ENCODE results near the gene OR10C1.

The OR10C1 gene

DNA sequence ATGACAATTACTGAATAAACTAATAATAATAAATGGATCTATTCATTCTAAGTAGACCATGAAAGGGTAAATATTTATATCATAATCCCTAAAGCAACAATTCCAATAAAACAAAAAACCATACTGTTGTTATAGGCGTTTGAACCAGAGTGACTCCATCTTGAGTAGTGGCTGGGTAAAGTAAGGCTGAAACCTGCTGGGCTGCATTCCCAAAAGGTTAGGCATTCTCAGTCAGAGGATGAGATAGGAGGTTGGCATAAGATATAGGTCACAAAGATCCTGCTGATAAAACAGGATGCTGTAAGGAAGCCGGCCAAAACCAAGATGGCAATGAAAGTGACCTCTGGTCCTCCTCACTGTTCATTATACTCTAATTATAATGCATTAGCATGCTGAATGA is 26.2 kb downstream of the OR10C1 start:
- TF ChIP-seq EGR1 (IDR thresholded peaks at IDR 0.05) = no peak
- no peak for TF ChIP-seq TAF1 (IDR thresholded peaks at IDR 0.05; ENCODE audit: low read depth)
- TF ChIP-seq EP300 (IDR thresholded peaks at IDR 0.05; ENCODE audit: borderline replicate concordance) = no peak
- TF ChIP-seq NFIC (IDR thresholded peaks at IDR 0.05) = no peak
- no peak for TF ChIP-seq RAD21 (IDR thresholded peaks at IDR 0.05; ENCODE audit: low read depth)
- TF ChIP-seq TCF12 (IDR thresholded peaks at IDR 0.05; ENCODE audit: low read depth) = no peak
- no peak for TF ChIP-seq TEAD4 (IDR thresholded peaks at IDR 0.05)
- no peak for TF ChIP-seq REST (IDR thresholded peaks at IDR 0.05; ENCODE audit: low read depth)
- TF ChIP-seq YY1 (IDR thresholded peaks at IDR 0.05; ENCODE audit: low read depth) = no peak

- no peak for TF ChIP-seq TAF1 (IDR thresholded peaks at IDR 0.05; ENCODE audit: low read depth)
- no peak for TF ChIP-seq CREB1 (IDR thresholded peaks at IDR 0.05; ENCODE audit: low read depth)
- TF ChIP-seq, protein P1, sequence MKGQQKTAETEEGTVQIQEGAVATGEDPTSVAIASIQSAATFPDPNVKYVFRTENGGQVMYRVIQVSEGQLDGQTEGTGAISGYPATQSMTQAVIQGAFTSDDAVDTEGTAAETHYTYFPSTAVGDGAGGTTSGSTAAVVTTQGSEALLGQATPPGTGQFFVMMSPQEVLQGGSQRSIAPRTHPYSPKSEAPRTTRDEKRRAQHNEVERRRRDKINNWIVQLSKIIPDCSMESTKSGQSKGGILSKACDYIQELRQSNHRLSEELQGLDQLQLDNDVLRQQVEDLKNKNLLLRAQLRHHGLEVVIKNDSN (IDR thresholded peaks at IDR 0.05) = no peak
- TF ChIP-seq REST (IDR thresholded peaks at IDR 0.05; ENCODE audit: low read depth) = no peak
- no peak for TF ChIP-seq NFIC (IDR thresholded peaks at IDR 0.05)
- no peak for TF ChIP-seq ZBTB7A (IDR thresholded peaks at IDR 0.05; ENCODE audit: low read depth)
- TF ChIP-seq RAD21 (IDR thresholded peaks at IDR 0.05; ENCODE audit: low read depth) = no peak
- TF ChIP-seq, protein P2, sequence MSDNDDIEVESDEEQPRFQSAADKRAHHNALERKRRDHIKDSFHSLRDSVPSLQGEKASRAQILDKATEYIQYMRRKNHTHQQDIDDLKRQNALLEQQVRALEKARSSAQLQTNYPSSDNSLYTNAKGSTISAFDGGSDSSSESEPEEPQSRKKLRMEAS (IDR thresholded peaks at IDR 0.05) = no peak
- TF ChIP-seq EP300 (IDR thresholded peaks at IDR 0.05; ENCODE audit: borderline replicate concordance) = no peak
Observed at GRCh38 chr6:29465801-29466200, 26.7 kb downstream of the OR10C1 start.

GRCh38 chr6:29466241-29466640 is 27.1 kb downstream of the OR10C1 start:
- TF ChIP-seq NFIC (IDR thresholded peaks at IDR 0.05) = no peak
- TF ChIP-seq EGR1 (IDR thresholded peaks at IDR 0.05) = no peak
- TF ChIP-seq ZBTB7A (IDR thresholded peaks at IDR 0.05; ENCODE audit: low read depth) = no peak
- TF ChIP-seq, protein P2 (IDR thresholded peaks at IDR 0.05) = no peak
- TF ChIP-seq YY1 (IDR thresholded peaks at IDR 0.05; ENCODE audit: low read depth) = no peak
- TF ChIP-seq, protein P1 (IDR thresholded peaks at IDR 0.05) = no peak
- TF ChIP-seq REST (IDR thresholded peaks at IDR 0.05; ENCODE audit: low read depth) = no peak
- TF ChIP-seq CEBPB (IDR thresholded peaks at IDR 0.05) = no peak

GRCh38 chr6:29474996-29475395 is 35.9 kb downstream of the OR10C1 start:
- TF ChIP-seq TCF12 (IDR thresholded peaks at IDR 0.05; ENCODE audit: low read depth) = no peak
- no peak for TF ChIP-seq TAF1 (IDR thresholded peaks at IDR 0.05; ENCODE audit: low read depth)
- no peak for TF ChIP-seq ZBTB7A (IDR thresholded peaks at IDR 0.05; ENCODE audit: low read depth)

GRCh38 chr6:29477923-29478450 is 38.9 kb downstream of the OR10C1 start:
- no peak for TF ChIP-seq EGR1 (IDR thresholded peaks at IDR 0.05)
- TF ChIP-seq YY1 (IDR thresholded peaks at IDR 0.05; ENCODE audit: low read depth) = no peak
- TF ChIP-seq NFIC (IDR thresholded peaks at IDR 0.05) = no peak
- no peak for TF ChIP-seq TCF12 (IDR thresholded peaks at IDR 0.05; ENCODE audit: low read depth)
- no peak for TF ChIP-seq CEBPB (IDR thresholded peaks at IDR 0.05)
- no peak for TF ChIP-seq REST (IDR thresholded peaks at IDR 0.05; ENCODE audit: low read depth)
- TF ChIP-seq CREB1 (IDR thresholded peaks at IDR 0.05; ENCODE audit: low read depth) = no peak
- no peak for TF ChIP-seq FOXM1 (IDR thresholded peaks at IDR 0.05; ENCODE audit: borderline replicate concordance, low read depth)
- no peak for TF ChIP-seq ZBTB7A (IDR thresholded peaks at IDR 0.05; ENCODE audit: low read depth)
- TF ChIP-seq EP300 (IDR thresholded peaks at IDR 0.05; ENCODE audit: borderline replicate concordance) = no peak
- TF ChIP-seq RAD21 (IDR thresholded peaks at IDR 0.05; ENCODE audit: low read depth) = no peak
- TF ChIP-seq, protein P1 (IDR thresholded peaks at IDR 0.05) = no peak
- no peak for TF ChIP-seq TEAD4 (IDR thresholded peaks at IDR 0.05)
- TF ChIP-seq, protein P2 (IDR thresholded peaks at IDR 0.05) = no peak
- no peak for TF ChIP-seq TAF1 (IDR thresholded peaks at IDR 0.05; ENCODE audit: low read depth)
